DMS79 treated with DMSO at 0.1 percent for 48 hours (cell line): ENCODE measurements around the gene WNT7A.

Source experiments
- DNase-seq: peaks from one replicate; lab custom pipeline; 2025; lab: John Stamatoyannopoulos, UW

The WNT7A gene

GRCh38 chr3:13884851-13885703, 5.2 kb upstream of the WNT7A start:
- peak; percentile 11 for DNase-seq

- no peak for DNase-seq
These were observed 3.8 kb upstream of the WNT7A start for GRCh38 chr3:13883681-13884080.

GRCh38 chr3:13882876-13883275, 3.0 kb upstream of the WNT7A start:
- no peak for DNase-seq

GRCh38 chr3:13881536-13882410, 1.9 kb upstream of the WNT7A start:
- DNase-seq = no peak

- no peak for DNase-seq
These were observed 913 bp upstream of the WNT7A start for GRCh38 chr3:13880811-13881156.

GRCh38 chr3:13879102-13879945, 547 bp downstream of the WNT7A start:
- no peak for DNase-seq

- DNase-seq = no peak
These were observed 1.4 kb downstream of the WNT7A start for GRCh38 chr3:13878281-13879101.

- no peak for DNase-seq
These were observed 2.0 kb downstream of the WNT7A start for GRCh38 chr3:13877911-13878280.

GRCh38 chr3:13876451-13877100, 3.3 kb downstream of the WNT7A start:
- DNase-seq = no peak

- DNase-seq = no peak
These were observed 5.0 kb downstream of the WNT7A start for GRCh38 chr3:13874891-13875290.

GRCh38 chr3:13873818-13874217, 6.1 kb downstream of the WNT7A start:
- no peak for DNase-seq

GRCh38 chr3:13872451-13872850, 7.4 kb downstream of the WNT7A start:
- DNase-seq = no peak

- no peak for DNase-seq
These were observed 8.1 kb downstream of the WNT7A start for GRCh38 chr3:13871791-13872190.

- DNase-seq = no peak
These were observed 9.0 kb downstream of the WNT7A start for GRCh38 chr3:13870902-13871301.

- no peak for DNase-seq
These were observed 10.0 kb downstream of the WNT7A start for GRCh38 chr3:13869761-13870343.

- no peak for DNase-seq
These were observed 10.8 kb downstream of the WNT7A start for GRCh38 chr3:13868844-13869724.

GRCh38 chr3:13867732-13868131, 12.1 kb downstream of the WNT7A start:
- no peak for DNase-seq

GRCh38 chr3:13866041-13866965, 13.6 kb downstream of the WNT7A start:
- no peak for DNase-seq
